Prostate gland (tissue), 2 donors: ENCODE data around the gene RAP1GAP.

Experiments used
- CTCF ChIP-seq, 4 experiments: fragments of 200-600 bp in 2 of 4; fragments of 450-650 bp in 2 of 4; sonication (generic) in 2 of 4; IDR thresholded peaks; 1 replicate in 3 of 4; 2 replicates in 1 of 4; pipeline ENCODE4 v1.5.1; 2016 to 2019; ENCODE audit warnings: antibody characterized with exemption in 4 of 4, mild to moderate bottlenecking in 2 of 4, moderate library complexity in 2 of 4
- POLR2A ChIP-seq: fragments of 450-650 bp; IDR thresholded peaks from one replicate; pipeline ENCODE4 v1.6.1; 2016; ENCODE audit warnings: antibody characterized with exemption, mild to moderate bottlenecking

GRCh38 chr1:21647431-21648351 lies 21.5 kb downstream of the RAP1GAP start:
- TF ChIP-seq CTCF (IDR thresholded peaks at IDR 0.05): no peak
- TF ChIP-seq POLR2A: no peak
